ENCODE measurements around the gene PDIK1L. TPM values are rescaled to one million over a fixed set of nuclear protein-coding genes. Genes with fewer than 3 reads are reported as not detected.
"Not testable (repeated sequence)": the region's sequence is repeated elsewhere in the genome, so short reads cannot be mapped to it uniquely, and the experiment has no call there.

PDIK1L gene
- total RNA-seq, 1 donor from 2014 or later, result 6.3 TPM

DNA sequence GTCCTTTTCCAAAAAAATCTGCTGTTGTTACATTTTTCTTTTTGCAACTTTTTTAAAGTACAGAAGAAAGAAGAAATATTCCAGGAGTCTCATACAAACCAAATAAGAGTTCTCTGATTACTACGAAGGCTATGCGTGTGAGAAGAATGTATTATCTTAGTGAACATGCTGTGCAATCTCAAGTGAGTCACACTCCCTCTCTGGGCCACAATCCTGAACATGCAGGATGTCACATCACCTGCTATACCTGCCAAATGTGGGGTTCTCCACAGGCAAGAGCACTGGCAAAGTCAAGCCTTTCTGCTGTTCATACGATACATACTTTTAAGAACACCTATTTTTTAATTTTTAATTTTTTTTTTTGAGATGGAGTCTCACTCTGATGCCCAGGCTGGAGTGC is 22.5 kb upstream of the PDIK1L start:
- ATAC-seq (no peak), DNase-seq (ENCODE audit: low spot score) (no peak)

DNA sequence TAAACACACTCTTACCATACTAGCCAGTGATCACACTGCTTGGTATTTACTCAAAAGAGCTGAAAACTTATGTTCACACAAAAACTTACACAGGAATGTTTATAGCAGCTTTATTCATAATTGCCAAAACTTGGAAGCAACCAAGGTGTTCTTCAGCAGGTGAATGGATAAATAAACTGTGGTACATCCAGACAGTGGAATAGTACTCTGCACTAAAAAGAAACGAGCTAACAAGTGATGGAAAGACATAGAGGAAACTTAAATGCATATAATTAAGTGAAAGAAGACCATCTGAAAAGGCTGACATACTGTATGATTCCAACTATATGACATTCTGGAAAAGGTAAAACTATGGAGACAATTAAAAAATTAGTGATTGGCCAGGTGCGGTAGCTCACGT is 20.7 kb upstream of the PDIK1L start:
- ATAC-seq, result no peak

DNA sequence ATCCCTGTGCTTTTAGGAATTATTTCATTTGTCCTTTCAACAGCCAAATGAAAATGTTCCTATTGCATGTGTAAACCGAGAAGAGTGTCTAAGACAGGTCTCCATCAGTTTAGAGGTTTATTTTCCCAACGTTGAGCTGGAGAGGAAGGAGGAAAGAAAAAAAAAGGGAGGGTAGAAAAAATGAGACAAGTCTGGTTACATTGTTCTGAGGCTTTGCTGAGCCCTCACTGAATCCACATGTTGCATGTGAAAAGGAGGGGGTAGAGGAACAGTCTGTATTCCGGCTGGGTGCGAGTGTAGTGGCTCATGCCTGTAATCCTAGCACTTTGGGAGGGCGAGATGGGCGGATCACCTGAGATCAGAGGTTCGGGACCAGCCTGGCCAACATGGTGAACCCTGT is 19.2 kb upstream of the PDIK1L start:
- ATAC-seq, result no peak
- DNase-seq (ENCODE audit: low spot score), result no peak

More for the DNA sequence above, 20.7 kb upstream of the PDIK1L start:
- DNase-seq (ENCODE audit: low spot score), result no peak

DNA sequence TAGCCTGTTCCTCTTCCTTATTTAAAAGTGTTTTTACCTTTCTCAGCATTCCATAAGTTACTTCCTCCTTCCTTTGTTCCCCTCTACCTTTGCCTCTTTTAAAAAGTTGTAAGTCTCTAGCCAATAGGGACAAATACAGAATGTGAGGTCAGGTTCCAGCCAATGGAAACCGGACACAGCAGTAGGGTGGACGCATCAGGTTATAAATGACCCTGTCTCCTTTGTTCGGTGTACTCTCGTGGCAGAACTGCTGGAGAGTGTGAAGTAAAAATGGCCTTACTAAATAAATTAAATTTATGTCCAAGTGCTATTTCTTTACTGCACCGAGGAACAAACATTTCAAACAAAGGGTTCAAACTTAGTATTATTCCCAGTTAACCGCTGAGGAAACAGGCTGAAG is 18.1 kb upstream of the PDIK1L start:
- not testable (repeated sequence) for ATAC-seq; DNase-seq (ENCODE audit: low spot score)

DNA sequence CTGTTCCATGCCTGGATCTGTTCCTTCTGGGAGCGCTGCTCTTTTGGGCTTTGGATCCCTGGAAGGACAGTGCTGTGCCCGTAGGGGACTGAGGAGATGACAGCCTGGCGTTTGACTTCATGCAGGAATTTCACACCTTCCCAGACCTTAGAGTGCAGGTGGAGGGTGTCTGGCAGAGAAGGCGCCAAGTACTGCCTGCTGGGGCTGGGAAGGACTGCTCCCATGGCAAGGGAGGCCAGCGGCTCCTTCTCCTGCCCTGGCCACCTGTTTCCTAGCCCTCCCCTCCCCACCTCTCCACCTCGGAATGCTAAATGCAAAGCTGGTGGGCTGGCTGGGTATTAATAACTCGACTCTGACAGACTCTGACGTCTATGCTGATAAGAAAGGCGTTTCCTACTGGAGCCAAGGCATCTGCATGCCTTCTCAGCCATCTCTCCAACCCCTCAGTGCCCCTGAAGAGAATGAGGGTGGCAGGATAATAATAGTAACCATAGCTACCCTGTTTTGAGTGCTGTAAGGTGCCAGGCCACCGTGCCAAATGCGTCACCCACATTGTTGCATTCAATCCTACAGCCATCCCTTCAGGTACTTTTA is 17.5 kb upstream of the PDIK1L start:
- no peak for DNase-seq (ENCODE audit: low spot score)
- ATAC-seq, result no peak

DNA sequence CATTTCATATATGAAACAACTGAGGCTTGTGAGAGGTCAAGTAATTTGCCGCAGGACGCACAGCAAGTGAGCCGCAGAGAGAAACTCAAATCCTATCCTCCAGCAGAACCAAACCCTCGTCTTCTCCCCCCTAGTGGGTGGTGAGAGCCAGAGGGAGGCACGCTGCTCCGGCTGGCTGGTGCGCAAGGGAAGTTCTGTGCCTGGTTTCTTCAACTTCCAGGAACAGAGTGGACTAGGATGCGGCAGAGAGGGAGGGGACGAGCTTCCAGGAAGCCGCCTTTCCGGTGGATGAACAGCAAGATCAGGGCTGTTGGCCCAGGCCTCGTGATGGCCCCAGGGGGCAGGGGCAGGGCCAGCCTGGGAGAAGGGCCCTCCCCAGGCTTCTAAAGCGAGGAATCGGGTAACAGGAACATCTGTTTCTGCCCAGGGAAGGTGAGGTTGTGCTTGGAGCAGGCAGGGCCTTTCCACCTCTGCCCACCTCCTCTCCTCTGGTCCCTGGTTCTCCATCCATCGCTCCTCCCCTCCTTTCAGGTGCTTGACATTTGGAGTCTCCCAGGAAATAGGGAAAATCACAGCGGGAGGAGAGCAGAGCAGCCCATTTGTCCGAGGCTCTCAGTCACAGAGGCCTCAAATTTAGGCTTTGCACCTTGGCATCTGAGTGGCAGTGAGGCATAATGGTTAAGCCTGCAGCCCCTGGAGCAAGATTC is 16.8 kb upstream of the PDIK1L start:
- DNase-seq (ENCODE audit: low spot score) (no peak), ATAC-seq (peak; percentile 61)

DNA sequence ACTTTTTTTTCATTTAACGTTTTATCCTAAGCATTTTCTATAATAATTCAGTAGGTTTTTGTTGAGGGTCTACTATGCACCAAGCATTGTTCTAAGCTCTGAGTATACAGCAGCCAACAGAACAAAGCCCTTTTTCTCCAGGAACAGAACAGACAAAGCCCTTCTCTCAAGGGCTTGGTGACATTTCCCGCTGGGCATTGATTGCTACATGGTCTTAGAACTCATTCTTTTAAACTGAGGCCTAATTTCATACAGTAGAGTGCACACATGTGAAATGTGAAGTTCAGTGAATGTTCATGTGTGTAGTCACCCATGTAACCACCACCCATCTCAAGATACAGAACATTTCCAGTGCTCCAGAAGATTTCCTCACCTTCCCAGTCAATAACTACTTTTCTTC is 15.2 kb upstream of the PDIK1L start:
- no peak for DNase-seq (ENCODE audit: low spot score)
- no peak for ATAC-seq

DNA sequence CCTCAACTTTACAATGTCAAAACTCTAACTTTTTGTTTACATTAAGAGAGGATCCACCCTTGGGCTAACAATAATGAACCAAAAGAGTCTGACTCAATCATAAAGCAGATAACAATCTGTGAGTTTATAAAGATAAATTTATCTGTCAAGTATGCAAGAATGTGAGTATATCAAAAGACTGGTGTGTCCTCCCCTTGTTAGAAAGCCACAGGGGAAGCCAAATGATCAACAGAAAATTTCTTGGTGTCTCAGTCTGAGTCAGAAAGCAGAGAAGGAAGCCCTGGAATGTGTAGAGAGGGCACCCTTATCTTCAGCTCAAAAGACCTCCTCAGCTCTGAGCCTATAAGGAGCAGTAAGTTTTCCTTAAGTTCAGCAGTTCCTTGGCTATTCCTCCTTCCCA is 13.9 kb upstream of the PDIK1L start:
- ATAC-seq (no peak), DNase-seq (ENCODE audit: low spot score) (no peak)

DNA sequence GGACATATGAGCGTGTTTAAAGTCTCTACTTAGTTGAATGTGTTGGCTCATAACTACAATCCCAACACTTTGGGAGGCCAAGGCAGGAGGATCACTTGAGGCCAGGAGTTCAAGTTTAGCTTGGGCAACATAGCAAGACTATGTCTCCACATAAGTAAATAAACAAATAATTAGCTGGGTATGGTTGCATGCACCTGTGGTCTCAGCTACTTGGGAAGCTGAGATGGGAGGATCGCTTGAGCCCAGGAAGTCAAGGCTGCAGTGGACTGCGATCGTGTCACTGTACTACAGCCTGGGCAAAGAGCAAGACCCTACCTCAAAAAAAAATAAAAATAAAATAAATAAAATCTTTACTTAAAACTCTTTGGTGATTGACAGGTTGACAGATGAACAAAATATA is 13.0 kb upstream of the PDIK1L start:
- DNase-seq (ENCODE audit: low spot score), result no peak
- no peak for ATAC-seq

DNA sequence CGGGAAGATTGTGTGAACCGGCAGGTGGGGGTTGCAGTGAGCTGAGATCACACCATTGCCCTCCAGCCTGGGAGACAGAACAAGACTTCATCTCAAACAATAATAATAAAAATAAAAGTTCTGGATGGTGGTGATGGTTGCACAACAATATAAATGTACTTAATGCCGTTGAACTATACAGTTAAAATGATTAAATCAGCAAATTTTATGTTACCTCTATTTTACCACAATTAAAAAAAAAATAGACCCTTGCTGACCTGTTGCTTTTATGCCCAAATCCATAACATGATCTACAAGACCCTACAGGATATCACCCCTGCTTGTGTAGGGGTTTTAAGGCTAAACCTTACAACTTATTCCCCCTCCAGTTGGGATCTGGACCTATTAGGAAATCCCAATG is 11.8 kb upstream of the PDIK1L start:
- DNase-seq (ENCODE audit: low spot score) (no peak), ATAC-seq (no peak)

DNA sequence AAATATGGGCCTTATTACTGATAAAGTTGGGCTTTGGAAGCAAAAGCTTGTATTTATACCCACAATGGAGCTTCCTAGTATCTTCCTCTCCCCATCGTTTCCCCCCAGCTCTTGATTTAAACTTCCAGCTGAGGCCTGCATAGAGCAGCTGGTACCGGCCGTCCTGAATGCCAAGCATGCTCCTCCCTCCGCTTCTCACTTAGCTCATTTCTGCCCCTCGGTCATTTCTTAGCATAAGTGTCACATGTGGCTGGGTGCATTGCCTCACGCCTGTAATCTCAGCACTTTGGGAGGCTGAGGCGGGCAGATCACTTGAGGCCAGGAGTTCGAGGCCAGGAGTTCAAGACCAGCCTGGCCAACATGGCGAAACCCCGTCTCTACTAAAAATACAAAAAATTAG is 11.4 kb upstream of the PDIK1L start:
- ATAC-seq; DNase-seq (ENCODE audit: low spot score): not testable (repeated sequence)

DNA sequence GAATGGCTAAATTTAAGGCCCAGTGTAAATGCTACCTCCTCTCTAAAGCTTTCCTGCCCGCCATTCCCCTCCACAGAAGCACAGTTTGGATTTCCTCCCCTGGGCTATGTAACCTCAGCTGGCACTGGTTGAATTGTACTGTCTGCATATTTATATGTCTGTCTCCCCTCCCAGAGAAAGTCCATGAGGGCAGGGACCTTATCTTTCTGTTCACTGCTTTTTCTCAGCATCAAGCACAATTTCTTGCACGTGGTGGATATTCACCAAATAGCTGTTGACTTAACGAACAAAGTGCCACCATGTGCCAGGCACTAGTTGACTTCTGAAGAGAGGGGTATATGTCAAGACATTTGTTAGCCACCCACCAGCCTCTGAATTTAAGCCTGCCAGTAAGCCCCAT is 9.5 kb upstream of the PDIK1L start:
- no peak for ATAC-seq
- DNase-seq (ENCODE audit: low spot score), result no peak

DNA sequence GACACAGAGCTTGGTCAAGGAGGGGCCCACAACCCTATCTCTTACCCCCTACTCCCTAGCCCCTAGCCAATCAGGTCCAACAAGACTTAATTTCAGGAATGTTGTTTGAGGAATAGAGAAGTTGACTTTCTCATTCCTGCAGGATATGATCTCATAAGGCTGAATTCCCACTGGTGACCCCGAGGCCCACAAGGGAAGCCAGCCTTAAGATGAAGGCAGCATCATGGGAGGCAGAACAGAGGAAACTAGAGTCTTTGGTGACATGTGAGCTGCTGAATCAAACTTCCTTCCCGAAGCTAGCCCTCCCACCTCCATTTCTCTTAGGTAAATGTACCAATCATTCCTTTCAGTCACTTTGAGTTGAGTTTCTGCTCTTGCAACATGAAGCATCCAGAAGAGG is 9.1 kb upstream of the PDIK1L start:
- no peak for DNase-seq (ENCODE audit: low spot score)
- ATAC-seq, result no peak

DNA sequence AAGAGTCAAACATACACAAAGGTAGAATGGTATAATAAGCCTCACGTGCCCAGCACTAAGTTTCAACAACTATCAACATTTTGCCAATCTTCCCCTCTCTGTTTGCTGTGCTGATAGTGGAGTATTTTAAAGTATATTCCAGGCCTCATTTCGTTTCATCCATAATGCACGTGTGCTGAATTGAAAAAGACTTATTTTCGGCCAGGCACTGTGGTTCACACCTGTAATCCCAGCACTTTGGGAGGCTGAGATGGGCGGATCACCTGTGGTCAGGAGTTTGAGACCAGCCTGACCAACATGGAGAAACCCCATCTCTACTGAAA is 6.4 kb upstream of the PDIK1L start:
- ATAC-seq; DNase-seq (ENCODE audit: low spot score): not testable (repeated sequence)

DNA sequence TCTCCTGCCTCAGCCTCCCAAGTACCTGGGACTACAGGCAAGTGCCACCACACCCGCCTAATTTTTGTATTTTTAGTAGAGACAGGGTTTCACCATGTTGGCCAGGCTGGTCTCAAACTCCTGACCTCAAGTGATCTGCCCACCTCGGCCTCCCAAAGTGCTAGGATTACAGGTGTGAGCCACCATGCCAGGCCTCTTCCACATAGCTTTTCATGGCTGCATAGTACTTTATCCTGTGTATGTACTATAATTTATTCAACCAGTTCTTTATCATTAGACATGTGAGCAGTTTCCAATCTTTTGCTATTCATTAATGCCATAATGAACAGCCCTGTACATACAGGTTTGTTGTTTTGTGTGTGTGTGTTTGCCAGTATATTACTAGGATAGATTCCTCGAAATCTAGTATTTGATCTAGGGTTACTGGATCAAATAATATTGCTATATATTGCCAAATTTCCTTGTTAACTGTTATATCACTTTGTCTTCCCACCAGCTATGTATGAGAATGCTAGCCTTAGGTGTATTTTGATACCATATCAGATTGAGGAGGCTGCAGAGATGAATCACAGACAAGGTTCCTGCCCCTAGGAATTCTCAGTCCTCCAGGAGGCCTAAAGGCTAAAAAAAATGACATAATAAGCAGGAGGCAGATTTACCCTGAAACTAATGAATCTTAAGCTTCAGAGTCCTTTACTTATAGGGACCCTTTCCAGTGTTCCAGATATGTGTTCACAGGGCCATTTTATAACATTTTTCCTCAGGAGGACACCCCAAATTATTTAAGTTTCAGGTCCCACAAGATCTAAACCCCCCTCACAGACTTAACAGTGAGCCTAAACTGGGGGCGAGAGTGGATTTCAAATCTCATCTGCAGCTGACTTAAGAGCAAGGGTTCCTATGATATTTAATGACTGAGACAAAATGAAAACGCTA is 2.1 kb upstream of the PDIK1L start:
- DNase-seq (ENCODE audit: low spot score), result no peak
- no peak for ATAC-seq

DNA sequence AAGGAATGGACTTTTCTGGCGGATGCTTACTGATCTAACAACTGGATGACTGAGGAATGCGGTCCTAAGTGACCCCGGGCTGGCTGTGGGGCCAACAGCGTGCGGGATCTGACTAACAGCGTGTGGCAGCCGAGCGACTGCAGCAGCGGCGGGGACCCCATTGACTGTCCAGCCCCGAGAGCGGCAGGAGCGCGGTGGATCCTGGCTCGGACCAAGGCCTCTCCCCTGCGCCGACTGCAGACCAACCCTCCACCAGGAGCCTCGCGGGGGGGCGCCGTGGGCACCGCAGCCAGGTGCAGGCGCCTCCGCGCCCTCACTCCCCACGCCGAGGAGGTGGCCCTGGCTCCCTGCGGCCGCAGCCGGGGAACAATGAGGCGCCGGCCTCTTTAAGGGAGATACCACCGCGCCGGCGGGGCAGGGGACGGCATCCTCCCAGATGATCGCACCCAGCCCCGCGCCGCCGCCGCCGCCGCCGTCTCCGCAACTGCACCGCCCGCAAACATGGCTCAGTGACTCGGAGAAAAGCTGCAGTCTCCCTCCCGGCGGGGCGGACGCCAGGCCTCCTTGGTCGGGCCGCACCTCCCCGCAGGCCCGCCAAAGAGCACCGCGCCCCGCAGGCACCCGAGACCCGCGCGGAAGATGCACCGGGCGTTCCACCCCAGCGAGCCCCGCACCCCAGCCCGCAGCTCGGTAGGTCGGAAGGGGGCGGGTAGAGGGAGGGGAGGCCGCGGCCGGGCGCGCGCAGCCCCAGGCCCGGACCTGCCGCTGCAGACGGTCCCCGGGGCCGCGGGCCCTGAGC is 694 bp upstream of the PDIK1L start:
- peak; percentile 70 for ATAC-seq
- DNase-seq (ENCODE audit: low spot score), result peak; percentile 85

DNA sequence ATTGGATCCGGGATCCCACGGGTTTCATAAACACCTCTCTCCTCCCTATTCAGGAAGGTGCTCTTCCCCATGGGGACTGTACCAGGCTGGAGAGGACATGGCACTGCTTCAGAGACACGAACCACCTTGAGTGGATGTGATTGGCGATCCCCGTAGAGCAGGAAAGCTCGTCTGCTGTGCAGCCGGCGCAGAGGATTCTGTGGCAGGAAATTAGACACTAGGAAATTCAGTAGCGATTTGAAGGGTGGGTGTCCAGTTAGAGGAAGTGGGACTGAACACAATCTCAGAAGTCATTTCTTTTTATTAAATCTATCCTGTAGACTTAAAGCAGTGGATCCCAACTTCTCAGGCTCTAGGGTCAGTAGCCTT is 767 bp downstream of the PDIK1L start:
- DNase-seq (ENCODE audit: low spot score), result no peak

DNA sequence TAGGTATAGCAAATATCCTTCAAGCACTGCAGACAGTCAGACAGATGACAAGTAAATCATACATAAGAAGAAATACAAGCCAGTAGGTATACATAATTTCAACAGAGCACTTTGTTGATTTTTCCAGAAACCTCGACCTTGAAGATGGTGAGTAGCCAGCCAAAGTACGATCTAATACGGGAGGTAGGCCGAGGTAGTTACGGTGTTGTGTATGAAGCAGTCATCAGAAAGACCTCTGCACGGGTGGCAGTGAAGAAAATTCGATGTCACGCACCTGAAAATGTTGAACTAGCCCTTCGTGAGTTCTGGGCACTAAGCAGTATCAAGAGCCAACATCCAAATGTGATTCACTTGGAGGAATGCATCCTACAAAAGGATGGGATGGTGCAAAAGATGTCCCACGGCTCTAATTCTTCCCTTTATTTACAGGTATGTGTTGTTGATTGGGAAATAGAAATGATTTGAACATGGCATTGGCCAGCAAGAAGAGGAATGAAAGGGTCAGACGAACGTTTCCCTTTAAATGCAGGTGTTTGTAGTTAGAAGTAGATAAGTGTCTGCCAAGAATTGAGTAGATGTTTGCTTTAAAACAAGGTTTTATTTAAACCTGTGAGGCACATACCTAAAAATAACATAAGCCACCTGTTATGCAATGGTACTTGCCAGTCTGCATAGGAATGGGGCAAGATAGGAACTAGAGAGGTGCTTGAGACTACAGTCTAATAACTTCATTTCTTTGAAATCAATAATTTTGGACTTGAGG is 2.7 kb downstream of the PDIK1L start:
- no peak for DNase-seq (ENCODE audit: low spot score)
- ATAC-seq, result peak; percentile 14

More for the DNA sequence above, 767 bp downstream of the PDIK1L start:
- peak; percentile 11 for ATAC-seq

DNA sequence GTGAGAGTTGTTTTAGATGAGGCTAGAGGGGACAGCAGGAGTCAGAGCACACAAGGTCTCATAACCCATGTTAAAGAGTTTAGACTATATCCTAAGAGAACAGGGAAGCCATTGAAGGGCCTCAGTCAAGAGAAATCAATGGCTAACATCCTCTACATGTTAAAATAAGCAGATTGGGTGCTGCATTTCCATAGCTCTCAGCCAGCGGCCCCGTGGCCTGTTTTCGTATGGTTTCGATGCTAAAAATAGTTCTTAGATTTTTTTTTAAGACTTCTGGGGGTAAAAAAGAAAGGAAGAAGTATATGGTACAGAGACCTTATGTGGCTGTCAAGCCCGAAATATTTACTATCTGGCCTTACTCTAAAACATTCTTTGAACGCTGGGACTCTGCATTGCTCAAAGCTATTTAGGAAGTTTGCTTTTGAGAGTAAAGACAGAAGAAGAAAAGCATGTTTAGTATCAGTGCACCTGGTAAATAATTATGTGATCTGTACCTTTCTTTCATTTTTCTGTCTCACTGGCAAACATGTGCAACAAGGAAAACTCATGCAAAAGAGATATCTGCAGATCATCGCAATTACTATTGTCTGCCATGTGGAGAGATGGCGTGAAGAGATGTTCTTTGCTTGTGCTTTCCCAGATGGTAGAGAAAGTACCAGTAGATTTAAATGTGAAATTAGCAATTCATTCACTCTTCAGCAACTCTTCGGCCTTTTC is 8.4 kb downstream of the PDIK1L start:
- DNase-seq (ENCODE audit: low spot score) (no peak), ATAC-seq (no peak)
